ENCODE measurements around the gene OPN1LW. TPM values are rescaled to one million over a fixed set of nuclear protein-coding genes. Genes with fewer than 3 reads are reported as not detected.
"Not testable (repeated sequence)": the region's sequence is repeated elsewhere in the genome, so short reads cannot be mapped to it uniquely, and the experiment has no call there.

The OPN1LW gene
- total RNA-seq: not detected
- polyA plus RNA-seq (ENCODE audit: insufficient read depth, low read depth, low replicate concordance): not detected
- long read RNA-seq, donor 1: 0 reads
- long read RNA-seq, donor 2: 0 reads
- long read RNA-seq, donor 3: 0 reads
- long read RNA-seq, donor 4: 0 reads
- long read RNA-seq, donor 5: 0 reads
- long read RNA-seq, donor 6: 0 reads
- long read RNA-seq, donor 7: 0 reads
- long read RNA-seq, donor 8: 0 reads
- long read RNA-seq, donor 9: 0 reads
- long read RNA-seq, donor 10: 0 reads

GRCh38 chrX:154144010-154144409 lies at the start of gene OPN1LW:
Gene OPN1LW, plus strand, starts transcription at chrX:154144243. Its CDS starts 41 bp downstream, at chrX:154144284.
- H3K4me3 ChIP-seq (ENCODE audit: low read length in 3 of 3); H3K9me3 ChIP-seq (ENCODE audit: control insufficient read depth in 2 of 3, insufficient read depth in 1 of 3, low read length in 3 of 3); H3K27ac ChIP-seq (ENCODE audit: low read depth in 2 of 2, low read length in 2 of 2); H3K27me3 ChIP-seq (ENCODE audit: control insufficient read depth, insufficient read depth, low read length); DNase-seq; H3K9ac ChIP-seq (ENCODE audit: low read length in 3 of 3); intact Hi-C loops (cut with DNase I); H3K36me3 ChIP-seq (ENCODE audit: control insufficient read depth in 2 of 3, insufficient read depth in 3 of 3, low read length in 3 of 3); H3K4me1 ChIP-seq (ENCODE audit: control insufficient read depth in 2 of 3, insufficient read depth in 2 of 3, low read depth in 1 of 3, low read length in 3 of 3); FAIRE-seq: not testable (repeated sequence)

GRCh38 chrX:154094833-154095232 lies 49.2 kb upstream of the OPN1LW start:
- TF ChIP-seq, protein P1, sequence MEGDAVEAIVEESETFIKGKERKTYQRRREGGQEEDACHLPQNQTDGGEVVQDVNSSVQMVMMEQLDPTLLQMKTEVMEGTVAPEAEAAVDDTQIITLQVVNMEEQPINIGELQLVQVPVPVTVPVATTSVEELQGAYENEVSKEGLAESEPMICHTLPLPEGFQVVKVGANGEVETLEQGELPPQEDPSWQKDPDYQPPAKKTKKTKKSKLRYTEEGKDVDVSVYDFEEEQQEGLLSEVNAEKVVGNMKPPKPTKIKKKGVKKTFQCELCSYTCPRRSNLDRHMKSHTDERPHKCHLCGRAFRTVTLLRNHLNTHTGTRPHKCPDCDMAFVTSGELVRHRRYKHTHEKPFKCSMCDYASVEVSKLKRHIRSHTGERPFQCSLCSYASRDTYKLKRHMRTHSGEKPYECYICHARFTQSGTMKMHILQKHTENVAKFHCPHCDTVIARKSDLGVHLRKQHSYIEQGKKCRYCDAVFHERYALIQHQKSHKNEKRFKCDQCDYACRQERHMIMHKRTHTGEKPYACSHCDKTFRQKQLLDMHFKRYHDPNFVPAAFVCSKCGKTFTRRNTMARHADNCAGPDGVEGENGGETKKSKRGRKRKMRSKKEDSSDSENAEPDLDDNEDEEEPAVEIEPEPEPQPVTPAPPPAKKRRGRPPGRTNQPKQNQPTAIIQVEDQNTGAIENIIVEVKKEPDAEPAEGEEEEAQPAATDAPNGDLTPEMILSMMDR (IDR thresholded peaks at IDR 0.05; ENCODE audit: borderline replicate concordance, extremely low read depth, insufficient read depth): no peak
- no peaks in the 10 kb centered on the region for H3K27me3 ChIP-seq (ENCODE audit: control insufficient read depth, insufficient read depth, low read length)
- no peaks in the 10 kb centered on the region for H3K36me3 ChIP-seq (ENCODE audit: control insufficient read depth in 2 of 3, insufficient read depth in 3 of 3, low read length in 3 of 3)
- H3K4me3 ChIP-seq (ENCODE audit: low read length in 3 of 3): peak overlapping the region in 1 of 3 donors; percentile 87
- H3K4me1 ChIP-seq (ENCODE audit: control insufficient read depth in 2 of 3, insufficient read depth in 2 of 3, low read depth in 1 of 3, low read length in 3 of 3): peaks cover 2 to 25% (median 16%) of the 10 kb centered on the region in 3 donors
- no peak for FAIRE-seq
- no peaks in the 10 kb centered on the region for H3K9me3 ChIP-seq (ENCODE audit: control insufficient read depth in 2 of 3, insufficient read depth in 1 of 3, low read length in 3 of 3)
- H3K27ac ChIP-seq (ENCODE audit: low read depth in 2 of 2, low read length in 2 of 2): peak overlapping the region; percentile 13 to 53
- intact Hi-C loops (cut with DNase I): no loop called here
- DNase-seq: no peak
- peak overlapping the region in 1 of 3 donors; percentile 92 for H3K9ac ChIP-seq (ENCODE audit: low read length in 3 of 3)

DNA sequence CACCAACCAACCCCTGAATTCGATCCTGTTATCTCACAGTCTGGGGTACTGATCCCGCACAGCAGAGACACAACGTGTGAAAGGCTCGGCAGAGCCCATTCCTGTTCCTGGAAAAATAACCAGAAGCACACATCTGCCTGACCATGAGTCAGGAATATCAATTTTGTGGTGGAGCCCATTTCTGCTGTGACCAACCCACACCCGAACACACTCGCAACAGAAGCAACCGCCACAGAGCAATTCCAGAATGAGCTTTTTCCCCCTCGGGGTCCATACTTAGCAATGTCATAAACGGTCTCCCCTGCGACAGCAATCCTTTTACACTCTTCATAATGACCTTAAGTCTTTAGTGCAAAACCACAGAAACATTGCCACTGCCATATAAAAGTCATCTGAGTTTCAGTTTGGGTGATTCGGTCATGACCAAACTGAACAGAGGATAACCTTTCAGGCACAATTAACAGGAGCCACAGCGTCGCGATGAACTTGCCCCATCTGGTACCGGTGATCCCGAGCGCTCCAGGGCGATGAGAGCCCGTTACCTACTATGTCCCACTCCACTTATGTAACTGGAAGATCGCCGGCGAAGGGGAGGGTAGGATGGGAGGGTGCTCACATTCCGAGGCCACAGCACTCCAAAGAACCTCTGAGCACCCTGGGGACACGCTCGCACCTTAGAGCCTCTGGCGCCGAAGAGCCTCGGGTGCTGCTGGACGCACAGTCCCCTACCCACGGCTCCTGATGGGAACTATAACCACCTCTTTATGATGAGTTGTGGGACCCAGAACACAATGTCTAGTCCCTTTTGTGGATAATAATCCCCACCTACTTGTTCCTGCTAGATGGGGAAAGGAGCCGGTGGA lies 47.7 kb upstream of the OPN1LW start:
- Histone ChIP-seq H3K36me3 (ENCODE audit: control insufficient read depth in 2 of 3, insufficient read depth in 3 of 3, low read length in 3 of 3) (no peaks in the 10 kb centered on the region), H3K27ac (ENCODE audit: low read depth in 2 of 2, low read length in 2 of 2) (peak overlapping the region; percentile 85 to 91), H3K4me1 (ENCODE audit: control insufficient read depth in 2 of 3, insufficient read depth in 2 of 3, low read depth in 1 of 3, low read length in 3 of 3) (peaks cover 2 to 21% (median 16%) of the 10 kb centered on the region in 3 donors), H3K4me3 (ENCODE audit: low read length in 3 of 3) (peak overlapping the region; percentile 62 to 88 (median 87)), H3K9ac (ENCODE audit: low read length in 3 of 3) (peak overlapping the region; percentile 44 to 92 (median 60)), H3K9me3 (ENCODE audit: control insufficient read depth in 2 of 3, insufficient read depth in 1 of 3, low read length in 3 of 3) (no peaks in the 10 kb centered on the region), H3K27me3 (ENCODE audit: control insufficient read depth, insufficient read depth, low read length) (no peaks in the 10 kb centered on the region)
- intact Hi-C loops (cut with DNase I): no loop called here
- DNase-seq (peak in 3 of 5 donors; percentile 30 to 64 (median 54)), FAIRE-seq (no peak)
- TF ChIP-seq, protein P1 (IDR thresholded peaks at IDR 0.05; ENCODE audit: borderline replicate concordance, extremely low read depth, insufficient read depth): no peak

Data from kidney (tissue), 22 donors.